Cardiac fibroblast (primary cell): ENCODE results near the gene LSAMP.
"Not testable (repeated sequence)": the region's sequence is repeated elsewhere in the genome, so short reads cannot be mapped to it uniquely, and the experiment has no call there.

Source experiments
- DNase-seq, 2 donors: peaks; one replicate each; pipeline versions ENCODE4 v3.0.0 to v3.0.0-alpha.2; 2010; ENCODE audit warnings: low read depth in 2 of 2
- H3K4me3 ChIP-seq, 2 donors: replicated peaks in 1 of 2; 1 replicate in 1 of 2; 2 replicates in 1 of 2; pipeline ENCODE4 v1.5.1; 2011; ENCODE audit warnings: low read depth in 2 of 2, low read length in 2 of 2, mild to moderate bottlenecking in 2 of 2, moderate library complexity in 1 of 2
- TF ChIP-seq, protein P1 (sequence below): IDR thresholded peaks from one replicate; pipeline ENCODE4 v1.5.1; 2011; ENCODE audit warnings: low read depth, mild to moderate bottlenecking, low read length, inconsistent platforms

The LSAMP gene

DNA sequence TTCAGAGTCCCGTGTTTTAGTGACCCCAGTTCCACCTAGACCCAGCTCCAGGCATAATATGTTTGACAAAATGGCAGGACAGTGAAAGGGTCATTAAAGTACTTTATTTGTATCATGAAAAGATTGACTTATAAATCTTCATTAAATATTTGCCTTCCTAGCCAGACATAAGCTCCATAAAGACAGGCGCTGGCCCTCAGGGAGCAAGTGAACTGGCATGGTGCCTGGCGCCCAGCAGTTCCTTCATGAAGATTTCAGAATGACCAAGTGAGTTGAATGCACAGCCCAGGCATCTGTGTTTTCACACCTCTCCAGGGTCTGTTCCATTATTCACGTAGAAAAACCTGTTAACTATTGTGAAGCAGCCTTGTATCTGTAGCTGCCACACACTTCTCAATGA, 655.8 kb downstream of the LSAMP start:
- DNase-seq, result peak in 1 of 2 donors; percentile 19
- no peak overlapping the region for H3K4me3 ChIP-seq
- TF ChIP-seq, protein P1, sequence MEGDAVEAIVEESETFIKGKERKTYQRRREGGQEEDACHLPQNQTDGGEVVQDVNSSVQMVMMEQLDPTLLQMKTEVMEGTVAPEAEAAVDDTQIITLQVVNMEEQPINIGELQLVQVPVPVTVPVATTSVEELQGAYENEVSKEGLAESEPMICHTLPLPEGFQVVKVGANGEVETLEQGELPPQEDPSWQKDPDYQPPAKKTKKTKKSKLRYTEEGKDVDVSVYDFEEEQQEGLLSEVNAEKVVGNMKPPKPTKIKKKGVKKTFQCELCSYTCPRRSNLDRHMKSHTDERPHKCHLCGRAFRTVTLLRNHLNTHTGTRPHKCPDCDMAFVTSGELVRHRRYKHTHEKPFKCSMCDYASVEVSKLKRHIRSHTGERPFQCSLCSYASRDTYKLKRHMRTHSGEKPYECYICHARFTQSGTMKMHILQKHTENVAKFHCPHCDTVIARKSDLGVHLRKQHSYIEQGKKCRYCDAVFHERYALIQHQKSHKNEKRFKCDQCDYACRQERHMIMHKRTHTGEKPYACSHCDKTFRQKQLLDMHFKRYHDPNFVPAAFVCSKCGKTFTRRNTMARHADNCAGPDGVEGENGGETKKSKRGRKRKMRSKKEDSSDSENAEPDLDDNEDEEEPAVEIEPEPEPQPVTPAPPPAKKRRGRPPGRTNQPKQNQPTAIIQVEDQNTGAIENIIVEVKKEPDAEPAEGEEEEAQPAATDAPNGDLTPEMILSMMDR, result no peak

DNA sequence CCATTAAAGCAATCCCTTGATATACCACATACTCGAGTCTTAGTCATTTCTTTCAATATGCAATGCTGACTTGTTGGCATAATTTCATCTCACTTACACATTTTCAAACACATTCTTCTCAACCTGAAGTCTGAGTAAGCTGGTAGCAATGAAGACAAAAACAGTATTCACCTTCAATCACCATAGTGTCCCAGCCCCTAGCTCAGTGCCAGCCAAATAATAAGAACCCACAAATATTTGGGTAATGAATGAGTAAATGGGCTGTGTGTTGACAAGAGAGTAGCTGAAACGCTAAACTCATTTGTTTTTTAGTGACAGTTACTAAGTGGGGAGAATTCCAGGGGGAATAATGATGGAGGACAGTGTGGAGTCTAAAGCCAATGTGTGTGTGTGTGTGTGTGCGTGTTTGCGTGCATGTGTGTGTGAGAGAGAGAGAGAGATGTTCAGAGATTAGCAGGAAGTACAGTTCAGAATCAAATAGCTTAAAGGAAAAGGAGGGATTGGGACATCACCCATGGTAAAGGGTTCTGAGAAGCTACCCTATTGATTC, 656.3 kb downstream of the LSAMP start:
- no peak overlapping the region for H3K4me3 ChIP-seq
- TF ChIP-seq, protein P1, result no peak
- DNase-seq, result peak; percentile 71 to 96

DNA sequence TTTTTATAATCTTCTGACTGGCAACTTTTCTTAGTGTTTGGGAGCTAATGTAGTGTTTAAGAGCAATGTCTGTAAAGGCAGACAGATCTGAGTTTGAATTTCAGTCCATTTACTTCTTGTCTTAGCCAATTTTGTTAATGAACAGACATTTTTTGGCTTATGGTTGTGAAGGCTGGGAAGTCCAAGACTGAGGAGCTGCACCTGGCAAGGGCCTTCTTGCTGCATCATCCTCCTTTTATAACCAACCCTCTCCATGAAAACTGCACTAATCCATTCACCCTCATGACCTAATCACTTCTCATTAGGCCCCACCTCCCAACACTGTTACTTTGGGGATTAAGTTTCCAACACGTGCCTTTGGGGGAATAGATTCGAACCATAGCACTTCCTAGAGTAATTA, 657.5 kb downstream of the LSAMP start:
- no peak for DNase-seq
- TF ChIP-seq, protein P1, result no peak
- H3K4me3 ChIP-seq, result no peak overlapping the region

DNA sequence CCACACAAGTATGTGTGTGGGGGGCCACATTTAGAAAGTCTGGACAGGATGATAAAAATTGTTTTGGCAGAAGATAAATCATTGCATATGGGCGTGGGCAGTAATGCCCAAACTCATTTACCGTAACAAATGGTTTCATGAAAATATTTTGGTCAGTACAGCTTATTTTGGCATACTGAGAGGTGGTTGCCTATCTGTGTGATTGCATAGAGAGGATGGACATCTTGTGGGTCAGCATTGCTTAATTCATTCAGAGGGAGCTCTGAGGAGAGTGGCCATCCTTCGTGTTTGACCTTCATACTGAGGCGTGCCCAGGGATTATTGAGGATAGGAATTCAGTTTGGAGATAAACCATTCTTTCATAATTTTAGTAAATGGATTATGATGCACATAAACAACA, 659.5 kb downstream of the LSAMP start:
- no peak for DNase-seq
- no peak overlapping the region for H3K4me3 ChIP-seq
- TF ChIP-seq, protein P1, result no peak

DNA sequence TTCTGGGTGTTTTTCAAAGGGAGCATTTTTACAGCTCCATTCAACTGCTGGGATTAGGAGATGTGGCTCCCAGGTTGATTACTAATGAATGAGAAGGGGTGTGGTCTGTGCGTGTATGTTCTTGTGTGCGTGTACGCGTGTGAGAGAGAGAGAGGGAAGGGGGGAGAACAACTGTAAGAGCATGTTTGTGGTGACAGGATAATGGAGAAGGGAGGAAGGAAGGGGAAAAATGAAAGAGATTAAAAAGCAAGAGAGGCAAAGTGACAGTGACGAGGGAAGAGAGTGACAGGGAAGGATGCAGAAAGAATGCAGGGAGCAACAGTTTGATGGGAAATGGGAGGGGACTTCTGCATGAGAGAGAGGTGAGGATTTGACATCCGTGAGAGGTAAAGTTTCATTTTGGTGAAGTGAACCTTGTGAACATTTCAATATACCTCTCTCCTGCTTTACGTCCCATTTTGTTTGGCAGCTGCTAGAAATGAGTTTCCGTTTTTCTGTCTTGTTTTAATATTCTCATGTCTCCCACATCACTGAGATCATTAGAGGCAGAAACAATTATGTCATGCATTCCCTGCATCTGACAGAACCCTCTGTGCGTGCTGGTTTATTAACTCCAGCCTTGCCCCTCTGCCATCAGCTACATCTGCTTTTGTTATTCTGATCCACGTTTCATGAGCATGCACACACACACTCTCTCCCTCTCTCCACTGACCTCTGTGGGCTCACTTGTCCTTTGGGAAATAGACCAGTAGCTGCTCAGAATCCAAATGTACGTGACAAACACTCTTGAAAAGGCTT, 660.3 kb downstream of the LSAMP start:
- peak overlapping the region; percentile 27 to 62 for H3K4me3 ChIP-seq
- DNase-seq, result peak; percentile 37 to 76
- TF ChIP-seq, protein P1, result no peak

DNA sequence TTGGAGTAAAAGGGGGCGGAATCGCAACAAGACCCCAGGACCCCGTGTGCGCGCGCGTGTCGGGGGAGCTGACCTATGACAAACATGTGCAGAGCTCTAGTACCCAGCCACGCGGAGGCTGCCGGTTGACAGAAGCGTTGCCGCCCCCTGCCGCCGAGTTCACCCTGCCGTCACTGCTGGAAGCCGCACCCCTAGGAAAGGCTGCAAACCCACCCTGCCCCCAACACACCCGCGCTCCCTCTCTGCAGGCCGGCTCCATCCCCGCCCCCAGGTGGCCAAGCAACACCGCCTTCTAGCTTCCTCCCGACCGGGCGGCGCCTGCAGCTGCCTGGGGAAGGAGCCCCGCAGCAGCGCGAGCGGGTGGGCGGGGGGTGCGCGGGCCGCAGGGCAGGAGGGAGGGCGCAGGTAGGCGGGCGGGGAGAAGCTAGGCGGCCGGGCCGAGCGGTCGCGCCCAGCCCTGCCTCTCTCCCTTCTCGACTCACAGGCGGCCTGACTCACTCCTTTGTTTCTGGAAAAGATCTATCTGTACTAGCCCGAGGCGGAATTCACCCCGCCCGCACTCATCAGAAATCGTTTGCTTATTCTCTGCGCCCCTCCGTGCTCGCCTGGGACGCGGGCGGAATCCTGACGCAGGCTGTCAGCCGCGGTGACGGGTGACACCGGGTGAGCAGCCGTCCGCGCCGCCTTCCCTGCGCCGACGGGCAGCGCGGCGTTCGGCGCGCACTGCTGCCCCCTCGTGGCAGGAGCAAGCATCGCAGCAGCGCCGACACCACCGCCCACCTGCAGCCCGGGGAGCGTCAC, 661.1 kb downstream of the LSAMP start:
- peak overlapping the region; percentile 60 to 62 for H3K4me3 ChIP-seq

DNA sequence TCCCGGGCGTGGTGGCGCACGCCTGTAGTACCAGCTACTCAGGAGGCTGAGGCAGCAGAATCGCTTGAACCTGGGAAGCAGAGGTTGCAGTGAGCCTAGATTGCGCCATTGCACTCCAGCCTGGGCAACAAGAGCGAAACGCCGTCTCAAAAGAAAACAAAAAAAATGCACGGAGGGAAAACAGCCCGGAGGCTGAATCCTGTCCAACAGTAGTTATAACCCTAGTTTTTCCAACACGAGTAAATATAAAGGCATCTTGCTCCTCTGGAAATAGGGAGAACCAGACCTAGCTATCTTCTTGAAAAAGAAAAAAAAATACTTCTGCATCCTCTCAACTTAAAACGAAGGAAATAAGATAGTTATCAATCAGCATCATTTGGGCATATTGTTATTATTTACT, 661.9 kb downstream of the LSAMP start:
- peak overlapping the region; percentile 60 to 62 for H3K4me3 ChIP-seq
- DNase-seq, result not testable (repeated sequence)

More for the DNA sequence above, 661.1 kb downstream of the LSAMP start:
- TF ChIP-seq, protein P1, result peak; percentile 77
- peak; percentile 92 to 94 for DNase-seq
